ENCODE data around the gene NFKBIL1. TPM values are rescaled to one million over a fixed set of nuclear protein-coding genes. Genes with fewer than 3 reads are reported as not detected.
A peak's percentile ranks its signal among the peaks of the same experiment; 100 is the strongest.

Gene NFKBIL1
- total and polyA plus RNA-seq, 10 of the 15 experiments (the other 5 are each of a cell fraction or from before 2014, with no cell fraction given), result 0.19 to 15.1 (median 7.0) TPM

DNA sequence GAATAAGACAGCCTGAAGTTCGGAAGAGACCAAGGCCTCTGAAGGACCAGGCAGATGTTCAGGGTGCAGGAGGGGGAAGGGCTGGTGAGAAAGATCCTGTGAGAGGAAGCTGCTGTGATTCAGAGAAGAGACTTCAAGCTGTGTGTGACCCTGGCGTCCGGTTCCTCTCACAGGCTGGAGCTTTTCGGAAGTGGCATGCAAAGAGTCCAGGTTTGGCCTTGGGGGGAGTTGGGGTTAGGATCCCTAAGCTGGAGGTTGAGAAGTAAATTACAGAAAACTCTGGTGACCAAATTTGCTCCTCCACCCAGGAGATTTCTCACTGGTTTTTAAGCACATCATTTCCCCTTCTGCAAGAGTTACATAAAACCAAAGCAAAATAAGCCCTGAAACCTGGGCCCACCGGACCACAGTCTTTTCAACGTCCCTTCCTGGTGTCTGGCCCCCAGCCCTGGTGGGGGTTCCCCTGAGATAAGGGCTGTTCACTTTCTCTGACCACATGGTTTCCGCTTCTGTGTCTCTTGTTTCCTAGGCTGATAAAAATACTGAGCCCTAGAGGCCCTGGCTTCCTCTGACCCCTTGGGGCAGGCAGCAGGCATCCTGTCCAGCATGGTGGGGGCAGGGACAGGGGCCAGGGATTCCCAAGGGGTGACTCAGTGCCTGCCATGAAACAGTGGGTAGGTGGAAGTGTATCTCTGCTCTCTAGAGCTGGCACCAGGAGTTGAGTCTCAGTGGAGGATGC is 12.7 kb downstream of the NFKBIL1 start:
- ChIA-PET SMC1A (ENCODE audit: uncharacterized antibody, unreplicated experiment) (interaction anchor here (0.9 to 34.7 kb wide), 5 partner anchors 9 to 64 kb away, joined by 3 to 1989 read pairs (median 7); partner anchors contain the start of genes ATP6V1G2, LST1, LTA and LTB), POLR2A (interaction anchor here (0.8 to 9.1 kb wide), 10 partner anchors 9 to 56 kb away, joined by 3 to 255 read pairs (median 6); partner anchors contain the start of genes DDX39B, LTB, NCR3 and NFKBIL1), RAD21 (ENCODE audit: unreplicated experiment) (interaction anchor here (0.5 to 15.9 kb wide), 5 partner anchors 9 to 265 kb away, joined by 3 to 620 read pairs (median 62); partner anchors contain the start of genes ATP6V1G2, LST1, LTA and LTB), CTCF (interaction anchor here (0.9 to 34.8 kb wide), 5 partner anchors 8 to 28 kb away, joined by 4 to 2098 read pairs (median 27); partner anchors contain the start of genes LST1, LTA, LTB and NCR3)
- peaks cover 79% of the 10 kb centered on the region for H3K4me1 ChIP-seq (ENCODE audit: control insufficient read depth, insufficient read depth, low read length)
- ATAC-seq (peak; percentile 77), FAIRE-seq (peak; percentile 52), DNase-seq (ENCODE audit: low read depth, low spot score) (peak; percentile 88)
- H3K9ac ChIP-seq (ENCODE audit: control insufficient read depth, insufficient read depth, low read length), result peak overlapping the region; percentile 84
- H2AFZ ChIP-seq (ENCODE audit: control insufficient read depth, low read depth, low read length), result no peak overlapping the region
- H3K27ac ChIP-seq (ENCODE audit: control insufficient read depth, insufficient read depth), result peak overlapping the region; percentile 99
- peak overlapping the region; percentile 94 for H3K4me2 ChIP-seq (ENCODE audit: control insufficient read depth, insufficient read depth)
- peak overlapping the region; percentile 55; the same call in 1 of the 2 replicates for H3K4me3 ChIP-seq
- no peaks in the 10 kb centered on the region for H4K20me1 ChIP-seq (ENCODE audit: control insufficient read depth, insufficient read depth)
- H3K36me3 ChIP-seq (ENCODE audit: control insufficient read depth in 2 of 2, insufficient read depth in 2 of 2, low read length in 1 of 2), result peaks cover 0 to 8% of the 10 kb centered on the region in 2 experiments; a peak in 2 of 4 replicates
- no peaks in the 10 kb centered on the region for H3K9me3 ChIP-seq (replicated peaks; ENCODE audit: control insufficient read depth, insufficient read depth, low read length)
- peaks cover 16% of the 10 kb centered on the region for H3K79me2 ChIP-seq (ENCODE audit: control insufficient read depth, insufficient read depth, low read length)
- WGBS (ENCODE audit: insufficient coverage, insufficient replicate concordance, low lambda C conversion rate, missing lambda C conversion rate), result 0% methylated on average over 7 of the region's 7 CpGs
- intact Hi-C loops (cut with micrococcal nuclease; ENCODE audit: unreplicated experiment) (loop anchor here (1.0 to 2.0 kb wide), 3 partner anchors 8 to 21 kb away; no protein-coding TSS in a partner anchor), in situ Hi-C loops (cut with MboI) (loop anchor here (25.0 kb wide), 2 partner anchors 1052 to 1402 kb away; partner anchors contain the start of genes BRD2 and HLA-DMA)
- no peaks in the 10 kb centered on the region for H3K27me3 ChIP-seq (replicated peaks in 1 of 2; ENCODE audit: control insufficient read depth in 2 of 2, insufficient read depth in 2 of 2, low read length in 1 of 2)
- no TSS peak for BruUV-seq (replicated peaks)
- peak; percentile 78; the same call in 1 of the 2 replicates for TF ChIP-seq CREM (IDR thresholded peaks at IDR 0.05; ENCODE audit: low read depth)
- no peak; the same call in 1 of the 2 replicates for TF ChIP-seq MYB (IDR thresholded peaks at IDR 0.05; ENCODE audit: borderline replicate concordance, low read depth, low read length)
- peak; percentile 96 for TF ChIP-seq RUNX3 (IDR thresholded peaks at IDR 0.05; ENCODE audit: low read length)
- TF ChIP-seq ZNF384 (IDR thresholded peaks at IDR 0.05; ENCODE audit: borderline replicate concordance, low read depth, low read length), result no peak
- peak; percentile 58; the same call in 1 of the 2 replicates for TF ChIP-seq GATAD2B (conservative IDR thresholded peaks at IDR 0.05; ENCODE audit: low read depth)
- TF ChIP-seq MEF2A (IDR thresholded peaks at IDR 0.05; ENCODE audit: insufficient read depth, low read depth, low read length), result peak; percentile 72; the same call in 1 of the 2 replicates
- no peak for TF ChIP-seq NRF1 (conservative IDR thresholded peaks at IDR 0.05; ENCODE audit: low read depth, low read length)
- TF ChIP-seq, protein P1, sequence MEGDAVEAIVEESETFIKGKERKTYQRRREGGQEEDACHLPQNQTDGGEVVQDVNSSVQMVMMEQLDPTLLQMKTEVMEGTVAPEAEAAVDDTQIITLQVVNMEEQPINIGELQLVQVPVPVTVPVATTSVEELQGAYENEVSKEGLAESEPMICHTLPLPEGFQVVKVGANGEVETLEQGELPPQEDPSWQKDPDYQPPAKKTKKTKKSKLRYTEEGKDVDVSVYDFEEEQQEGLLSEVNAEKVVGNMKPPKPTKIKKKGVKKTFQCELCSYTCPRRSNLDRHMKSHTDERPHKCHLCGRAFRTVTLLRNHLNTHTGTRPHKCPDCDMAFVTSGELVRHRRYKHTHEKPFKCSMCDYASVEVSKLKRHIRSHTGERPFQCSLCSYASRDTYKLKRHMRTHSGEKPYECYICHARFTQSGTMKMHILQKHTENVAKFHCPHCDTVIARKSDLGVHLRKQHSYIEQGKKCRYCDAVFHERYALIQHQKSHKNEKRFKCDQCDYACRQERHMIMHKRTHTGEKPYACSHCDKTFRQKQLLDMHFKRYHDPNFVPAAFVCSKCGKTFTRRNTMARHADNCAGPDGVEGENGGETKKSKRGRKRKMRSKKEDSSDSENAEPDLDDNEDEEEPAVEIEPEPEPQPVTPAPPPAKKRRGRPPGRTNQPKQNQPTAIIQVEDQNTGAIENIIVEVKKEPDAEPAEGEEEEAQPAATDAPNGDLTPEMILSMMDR (IDR thresholded peaks at IDR 0.05 in 2 of 3, conservative IDR thresholded peaks at IDR 0.05 in 1 of 3; ENCODE audit: control insufficient read depth in 2 of 3, extremely low read depth in 1 of 3, insufficient read depth in 1 of 3, low read depth in 3 of 3, low read length in 3 of 3), result 0 out of 6 replicates have a peak, but pooled peaks of 1 of the 3 experiments have one; percentile 2
- TF ChIP-seq SPI1 (IDR thresholded peaks at IDR 0.05; ENCODE audit: borderline replicate concordance, insufficient read depth, low read depth, low read length), result peak; percentile 62
- peak in 1 of 2 experiments; percentile 99; a peak in 2 of 4 replicates for TF ChIP-seq ETV6 (conservative IDR thresholded peaks at IDR 0.05 in 1 of 2, IDR thresholded peaks at IDR 0.05 in 1 of 2; ENCODE audit: borderline replicate concordance in 1 of 2, low read depth in 1 of 2)
- peak; percentile 91 for TF ChIP-seq NFIC (IDR thresholded peaks at IDR 0.05; ENCODE audit: low read depth, low read length)
- peak; percentile 75 for TF ChIP-seq TCF3 (IDR thresholded peaks at IDR 0.05; ENCODE audit: borderline replicate concordance, insufficient read depth, low read depth, low read length)
- peak; percentile 64; the same call in 1 of the 2 replicates for TF ChIP-seq MLLT1 (IDR thresholded peaks at IDR 0.05)
- TF ChIP-seq EGR1 (IDR thresholded peaks at IDR 0.05; ENCODE audit: borderline replicate concordance in 1 of 2, low read depth in 2 of 2, low read length in 2 of 2), result peak in 1 of 2 experiments; percentile 64; a peak in 2 of 3 replicates
- TF ChIP-seq ATF2 (IDR thresholded peaks at IDR 0.05; ENCODE audit: low read length), result peak; percentile 88
- peak; percentile 80; the same call in 1 of the 2 replicates for TF ChIP-seq ZBED1 (IDR thresholded peaks at IDR 0.05; ENCODE audit: borderline replicate concordance)
